Measurements from ENCODE around the gene CLDND1. TPM values are rescaled to one million over a fixed set of nuclear protein-coding genes. Genes with fewer than 3 reads are reported as not detected.
"Not testable (repeated sequence)": the region's sequence is repeated elsewhere in the genome, so short reads cannot be mapped to it uniquely, and the experiment has no call there.

The CLDND1 gene
- total RNA-seq: 67.1 TPM
- long read RNA-seq, transcript CLDND1-201 (5 exons, 2,161 nt): major isoform, 12 of 28 reads
- long read RNA-seq, partial matches to known transcripts: 3 of 28 reads
- long read RNA-seq, other reads (novel, unspliced or antisense): 7 of 28 reads

DNA sequence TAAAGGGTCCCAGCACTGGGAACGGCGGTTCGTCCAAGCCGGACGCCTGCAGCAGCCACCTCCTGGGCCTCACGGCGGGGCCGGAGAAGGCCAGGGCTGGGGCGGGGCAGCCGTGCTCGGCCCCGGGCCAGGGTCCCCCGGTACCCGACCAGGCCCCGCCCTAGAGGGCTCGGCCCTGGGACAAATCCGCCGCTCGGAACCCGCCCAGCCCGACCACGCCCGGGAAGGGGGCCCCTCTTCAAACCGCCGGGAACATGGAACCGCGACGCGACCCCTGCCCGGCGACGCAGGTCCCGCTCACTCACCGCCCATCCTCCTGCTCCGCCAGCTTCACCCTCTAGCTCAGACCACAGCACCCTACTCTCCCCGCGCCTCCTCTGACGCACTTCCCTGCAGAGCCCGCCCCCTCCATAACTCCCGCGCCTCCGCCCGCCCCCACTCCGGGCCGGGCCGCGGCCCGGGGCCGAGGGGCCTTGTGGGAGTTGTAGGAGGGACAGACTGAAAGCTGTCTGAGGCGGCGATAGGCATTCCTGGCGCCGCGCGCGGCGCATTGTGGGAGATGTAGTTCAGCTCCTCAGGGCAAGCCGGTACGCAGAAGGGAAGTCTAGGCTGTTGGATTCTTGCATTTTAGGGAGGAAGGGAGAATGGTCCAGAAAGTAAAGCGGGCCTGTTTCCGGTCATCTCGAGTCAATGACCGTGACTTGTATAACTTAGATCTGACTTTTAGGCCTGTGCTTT is at the start of gene CLDND1:
Gene CLDND1 (minus strand): TSS at position 359 of the 738 bp plus-strand sequence. CDS start 1,478 bp downstream, outside the sequence.
- intact Hi-C loops (cut with DNase I): loop anchor here (2.0 kb wide), 2 partner anchors 70 to 378 kb away; partner anchors contain the start of genes CPOX and DCBLD2
- peak; percentile 99 for DNase-seq (ENCODE audit: missing footprints)
- peak; percentile 100 for ATAC-seq

DNA sequence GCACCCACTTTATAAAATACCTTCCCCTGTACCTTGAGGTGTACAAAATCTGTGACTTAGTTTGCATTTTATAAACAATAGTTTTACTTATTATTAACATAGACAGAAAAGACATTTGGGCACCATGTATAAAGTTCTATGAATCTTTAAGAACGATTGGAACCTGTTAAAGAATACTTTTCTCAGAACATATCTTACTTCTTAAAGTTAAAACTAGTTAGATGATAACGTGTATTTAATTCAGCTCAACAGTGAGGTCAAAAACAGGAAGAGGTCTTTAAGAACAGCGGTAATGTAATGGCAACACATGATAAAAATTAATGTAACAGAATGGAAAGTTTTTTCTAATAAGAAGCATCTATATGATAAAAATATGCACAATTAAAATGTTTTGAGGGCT is 45.7 kb upstream of the CLDND1 start:
- DNase-seq (ENCODE audit: missing footprints) (no peak), ATAC-seq (no peak)
- intact Hi-C loops (cut with DNase I): no loop called here

DNA sequence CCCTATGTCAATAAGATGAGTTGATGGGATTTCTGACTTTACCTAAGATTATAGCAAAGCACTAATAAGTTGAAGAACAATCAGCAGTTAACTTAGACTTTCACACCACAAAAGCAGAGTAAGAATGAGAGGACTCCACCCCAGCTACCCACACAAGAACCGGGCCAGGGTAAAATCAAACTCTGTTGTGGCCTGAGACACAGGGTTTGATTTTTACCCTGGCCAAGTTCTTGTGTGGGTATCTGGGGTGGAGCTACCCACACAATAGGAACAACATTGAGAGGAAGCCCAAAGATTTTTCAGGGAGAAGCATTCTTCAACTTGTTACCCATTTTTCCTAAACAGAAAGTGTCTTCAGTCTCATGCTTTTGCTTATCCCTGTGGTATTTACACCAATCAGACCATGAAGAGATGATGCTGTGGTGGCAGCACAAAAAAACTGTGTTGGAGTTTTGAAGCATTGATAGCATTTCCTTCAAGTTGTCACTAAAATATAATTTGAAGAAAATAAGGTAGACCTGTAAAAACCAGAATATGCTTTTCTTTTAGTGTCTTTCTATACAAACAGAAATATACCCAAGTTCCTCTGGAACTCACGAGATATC is 45.1 kb upstream of the CLDND1 start:
- ATAC-seq (no peak), DNase-seq (ENCODE audit: missing footprints) (no peak)
- intact Hi-C loops (cut with DNase I): no loop called here

DNA sequence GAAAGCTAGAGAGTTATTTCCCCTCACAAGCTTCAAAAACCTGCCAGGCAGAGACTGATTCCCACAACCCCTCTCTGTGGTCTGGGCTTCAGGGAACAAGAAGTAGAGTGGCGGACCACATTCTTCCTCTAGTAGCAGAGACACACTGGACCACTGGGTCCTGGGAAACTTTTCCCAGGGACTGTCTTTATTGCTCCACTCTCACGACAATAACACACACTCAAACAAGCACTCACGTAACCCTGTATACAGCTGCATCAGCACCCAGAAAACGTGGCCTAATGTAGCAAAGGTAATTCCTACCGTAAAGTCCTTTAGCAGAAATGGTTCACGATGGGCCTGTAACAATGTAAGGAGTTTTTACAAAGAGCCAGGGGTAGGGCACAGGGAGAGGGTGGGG is 43.1 kb upstream of the CLDND1 start:
- ATAC-seq (no peak), DNase-seq (ENCODE audit: missing footprints) (no peak)
- intact Hi-C loops (cut with DNase I): no loop called here

DNA sequence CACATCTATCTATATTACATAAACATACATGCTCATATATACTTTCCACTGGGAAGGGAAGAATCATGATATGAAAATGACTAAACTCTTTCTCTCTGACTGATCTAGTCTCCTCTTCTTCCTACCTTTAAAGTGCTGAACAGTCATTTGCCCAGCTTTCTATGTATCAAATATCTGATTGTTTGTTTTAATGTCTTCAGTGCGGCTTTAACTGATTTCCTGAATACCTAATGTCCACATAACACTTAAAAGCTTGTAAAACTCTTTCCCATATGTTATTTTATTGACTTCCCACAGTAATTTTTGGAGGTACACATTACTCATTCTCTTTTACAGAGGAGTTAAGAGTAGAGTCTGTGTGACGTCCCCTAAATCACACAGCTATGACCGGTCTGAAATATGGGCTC is 42.5 kb upstream of the CLDND1 start:
- DNase-seq (ENCODE audit: missing footprints) (no peak), ATAC-seq (no peak)
- intact Hi-C loops (cut with DNase I): no loop called here

DNA sequence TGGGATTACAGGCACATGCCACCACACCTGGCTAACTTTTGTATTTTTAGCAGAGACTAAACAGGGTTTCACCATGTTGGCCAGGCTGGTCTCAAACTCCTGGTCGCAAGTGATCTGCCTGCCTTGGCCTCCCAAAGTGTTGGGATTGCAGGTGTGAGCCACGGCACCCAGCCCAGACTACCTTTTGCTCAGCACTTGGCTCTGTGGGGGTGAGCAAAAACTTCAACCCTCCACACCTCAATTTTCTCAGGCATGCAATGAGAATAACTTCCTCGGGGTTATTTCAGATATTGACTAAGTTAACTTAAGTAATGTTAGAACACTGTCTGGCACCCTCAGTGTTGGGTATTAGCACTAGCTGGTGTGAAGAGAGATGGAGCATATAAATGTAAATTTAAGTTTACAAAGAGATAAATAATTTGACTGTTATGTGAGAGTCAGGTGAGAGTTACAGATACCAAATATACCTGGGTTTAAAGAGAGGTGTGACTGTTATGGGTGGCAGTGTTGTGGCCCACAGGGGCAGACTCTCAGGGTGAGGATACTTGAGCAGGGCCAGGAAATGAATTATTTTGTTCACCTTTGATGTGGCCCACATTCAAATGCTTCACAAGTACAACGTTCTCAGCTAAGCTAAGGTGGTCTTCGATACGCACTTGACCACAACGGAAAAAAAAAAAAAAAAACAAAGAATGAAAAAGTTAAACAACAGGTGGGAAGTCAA is 41.7 kb upstream of the CLDND1 start:
- intact Hi-C loops (cut with DNase I): no loop called here
- ATAC-seq (no peak), DNase-seq (ENCODE audit: missing footprints) (no peak)

DNA sequence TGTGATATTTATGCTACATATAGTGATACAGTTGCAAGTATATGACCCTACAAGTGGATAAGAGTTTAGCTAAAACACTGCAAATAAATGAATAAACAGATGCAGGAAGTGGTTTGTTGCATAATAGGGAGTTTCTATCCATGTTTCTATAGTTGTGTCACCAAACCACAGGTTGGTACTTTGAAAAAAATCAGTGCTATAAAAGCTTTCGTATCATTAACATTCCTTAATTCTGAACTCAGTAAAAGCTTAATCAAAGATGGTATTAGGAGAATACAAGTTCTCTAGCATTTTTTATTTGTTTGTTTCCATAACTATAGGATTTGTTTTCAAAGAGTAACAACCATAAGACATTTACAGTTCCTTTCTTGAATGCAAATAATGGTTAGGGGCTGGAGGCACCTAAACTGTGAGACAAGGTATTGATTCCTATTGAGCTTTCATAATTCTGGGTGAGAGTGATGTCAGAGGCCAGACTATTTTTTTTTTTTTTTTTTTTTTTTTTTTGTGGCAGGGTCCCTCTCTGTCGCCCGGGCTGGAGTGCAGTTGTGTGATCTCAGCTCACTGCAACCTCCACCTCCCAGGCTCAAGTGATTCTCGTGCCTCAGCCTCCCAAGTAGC is 41.1 kb upstream of the CLDND1 start:
- intact Hi-C loops (cut with DNase I): no loop called here
- no peak for ATAC-seq
- DNase-seq (ENCODE audit: missing footprints): no peak

DNA sequence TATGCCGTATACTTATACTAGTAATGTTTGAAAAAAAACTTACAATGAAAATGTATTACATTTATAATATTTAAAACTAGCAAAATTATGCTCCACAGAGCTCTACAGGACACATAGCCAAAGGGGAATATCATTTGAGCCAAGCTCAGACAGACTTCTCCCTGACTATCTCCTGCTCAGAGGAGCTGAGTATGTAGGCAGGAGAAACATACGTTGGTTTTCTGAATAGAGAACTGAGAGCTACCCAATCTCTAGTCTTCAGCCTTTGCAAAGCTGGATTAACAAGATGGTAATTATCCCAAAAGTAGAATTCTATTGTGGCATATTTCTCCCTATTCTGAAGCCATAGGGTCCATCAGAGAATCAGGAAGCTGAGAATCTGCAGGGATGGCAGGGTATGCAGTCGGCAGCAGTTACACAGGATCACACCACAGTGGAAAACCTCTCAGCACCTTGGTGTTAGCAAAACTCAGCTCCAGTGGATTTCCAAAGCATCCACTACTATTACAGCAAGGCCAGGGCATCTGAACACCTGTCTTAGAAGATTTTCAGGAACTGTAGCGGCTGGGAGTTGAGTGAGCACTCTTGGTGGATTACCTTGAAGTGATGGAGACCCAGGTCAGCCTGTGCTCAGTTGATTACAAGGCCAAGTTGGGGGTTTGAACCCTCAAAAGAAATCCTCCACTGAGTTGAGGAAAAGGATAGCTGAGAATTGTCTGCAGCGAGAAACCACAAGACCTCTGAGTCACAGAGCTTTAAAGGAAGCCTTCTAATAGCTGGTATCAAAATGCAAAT is 39.2 kb upstream of the CLDND1 start:
- ATAC-seq (no peak), DNase-seq (ENCODE audit: missing footprints) (no peak)
- intact Hi-C loops (cut with DNase I): no loop called here

DNA sequence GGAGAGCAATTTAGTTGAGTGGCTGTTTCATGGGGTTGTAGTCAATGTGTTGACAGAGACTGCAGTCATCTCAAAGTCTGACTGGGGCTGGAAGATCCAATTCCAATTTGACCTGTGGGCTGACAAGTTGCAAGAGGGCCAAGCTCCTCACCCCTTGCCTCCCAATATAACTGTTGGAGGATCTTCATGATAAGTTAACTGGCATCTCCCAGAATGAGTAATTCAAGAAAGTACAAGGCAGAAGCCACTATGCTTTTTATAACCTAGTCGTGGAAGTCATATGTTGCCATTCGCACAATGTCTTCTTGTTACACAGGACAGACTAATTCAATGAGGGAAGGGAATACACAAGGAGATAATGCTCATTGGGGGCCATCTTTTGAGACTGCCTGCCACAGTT is 38.2 kb upstream of the CLDND1 start:
- ATAC-seq: no peak
- no peak for DNase-seq (ENCODE audit: missing footprints)
- intact Hi-C loops (cut with DNase I): no loop called here

DNA sequence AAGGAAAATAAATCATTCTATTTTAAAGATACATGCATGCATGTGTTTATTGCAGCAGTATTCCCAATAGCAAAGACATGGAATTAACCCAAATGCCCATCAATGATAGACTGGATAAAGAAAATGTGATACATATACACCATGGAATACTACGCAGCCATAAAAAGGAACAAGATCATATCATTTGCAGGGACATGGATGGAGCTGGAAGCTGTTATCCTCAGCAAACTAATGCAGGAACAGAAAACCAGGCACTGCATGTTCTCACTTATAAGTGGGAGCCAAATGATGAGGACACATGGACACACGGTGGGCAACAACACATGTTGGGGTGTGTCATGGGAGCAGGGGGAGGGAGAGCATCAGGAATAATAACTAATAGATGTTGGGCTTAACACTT is 37.1 kb upstream of the CLDND1 start:
- intact Hi-C loops (cut with DNase I): not testable (repeated sequence)

DNA sequence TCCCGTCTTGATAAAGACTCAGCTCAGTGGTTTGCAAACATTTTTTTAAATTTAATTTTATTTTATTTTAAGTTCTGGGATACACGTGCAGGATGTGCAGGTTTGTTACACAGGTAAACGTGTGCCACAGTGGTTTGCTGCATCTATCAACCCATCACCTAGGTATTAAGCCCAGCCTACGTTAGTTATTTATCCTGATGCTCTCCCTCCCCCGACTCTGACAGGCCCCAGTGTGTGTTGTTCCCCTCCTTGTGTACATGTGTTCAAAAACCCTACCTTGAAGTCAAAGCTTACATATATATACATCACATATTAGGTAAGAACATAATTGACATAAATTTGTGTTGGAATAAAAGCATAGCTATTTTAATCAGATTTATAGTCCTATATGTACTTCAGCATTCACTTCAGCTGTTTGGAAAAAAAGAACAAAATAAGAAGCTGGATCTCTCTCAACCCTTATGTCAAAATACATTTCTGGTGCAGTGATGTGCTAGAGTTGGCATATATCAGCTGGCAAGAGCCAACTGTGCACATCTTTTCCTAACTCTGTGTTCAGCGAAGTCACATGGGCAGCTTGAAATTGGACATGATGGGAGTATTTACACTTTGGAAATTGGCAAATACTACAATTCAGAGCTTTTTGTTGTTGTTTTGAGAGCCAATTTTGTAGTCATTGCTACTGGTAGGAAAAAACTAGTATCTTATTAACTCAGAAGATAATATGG is 35.6 kb upstream of the CLDND1 start:
- no peak for DNase-seq (ENCODE audit: missing footprints)

More for the DNA sequence above, 37.1 kb upstream of the CLDND1 start:
- not testable (repeated sequence) for DNase-seq (ENCODE audit: missing footprints); ATAC-seq

DNA sequence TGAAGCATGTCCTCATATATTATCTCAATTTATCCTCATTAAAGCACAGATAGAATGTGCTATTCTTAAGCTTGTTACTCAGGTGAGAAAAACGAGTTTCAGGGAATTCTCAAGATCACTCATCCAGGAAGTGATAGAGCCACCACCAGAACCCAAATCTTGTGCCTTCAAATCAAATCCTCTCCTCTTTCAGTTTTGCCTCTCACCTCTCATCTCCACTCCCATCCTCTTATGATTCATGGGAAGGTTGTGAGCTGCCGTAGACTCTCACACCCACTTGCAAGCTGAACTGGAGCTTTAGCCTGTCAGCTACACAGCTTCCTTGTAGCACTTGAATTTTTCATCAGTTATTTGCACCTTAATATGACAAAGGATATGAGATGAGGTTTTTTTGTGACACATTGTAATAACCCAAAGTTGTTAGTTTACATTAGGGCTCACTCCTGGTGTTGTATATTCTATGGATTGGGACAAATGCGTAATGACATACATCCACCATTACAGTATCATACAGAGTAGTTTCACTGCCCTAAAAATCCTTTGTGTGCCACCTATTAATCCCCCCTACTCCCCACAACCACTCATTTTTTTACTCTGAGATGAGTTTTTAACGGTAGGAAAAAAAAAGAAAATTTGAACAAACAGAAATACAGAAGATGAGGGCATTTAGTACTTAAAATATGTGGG is 34.8 kb upstream of the CLDND1 start:
- intact Hi-C loops (cut with DNase I): no loop called here
- DNase-seq (ENCODE audit: missing footprints): no peak
- no peak for ATAC-seq

More for the DNA sequence above, 35.6 kb upstream of the CLDND1 start:
- intact Hi-C loops (cut with DNase I): no loop called here
- no peak for ATAC-seq

DNA sequence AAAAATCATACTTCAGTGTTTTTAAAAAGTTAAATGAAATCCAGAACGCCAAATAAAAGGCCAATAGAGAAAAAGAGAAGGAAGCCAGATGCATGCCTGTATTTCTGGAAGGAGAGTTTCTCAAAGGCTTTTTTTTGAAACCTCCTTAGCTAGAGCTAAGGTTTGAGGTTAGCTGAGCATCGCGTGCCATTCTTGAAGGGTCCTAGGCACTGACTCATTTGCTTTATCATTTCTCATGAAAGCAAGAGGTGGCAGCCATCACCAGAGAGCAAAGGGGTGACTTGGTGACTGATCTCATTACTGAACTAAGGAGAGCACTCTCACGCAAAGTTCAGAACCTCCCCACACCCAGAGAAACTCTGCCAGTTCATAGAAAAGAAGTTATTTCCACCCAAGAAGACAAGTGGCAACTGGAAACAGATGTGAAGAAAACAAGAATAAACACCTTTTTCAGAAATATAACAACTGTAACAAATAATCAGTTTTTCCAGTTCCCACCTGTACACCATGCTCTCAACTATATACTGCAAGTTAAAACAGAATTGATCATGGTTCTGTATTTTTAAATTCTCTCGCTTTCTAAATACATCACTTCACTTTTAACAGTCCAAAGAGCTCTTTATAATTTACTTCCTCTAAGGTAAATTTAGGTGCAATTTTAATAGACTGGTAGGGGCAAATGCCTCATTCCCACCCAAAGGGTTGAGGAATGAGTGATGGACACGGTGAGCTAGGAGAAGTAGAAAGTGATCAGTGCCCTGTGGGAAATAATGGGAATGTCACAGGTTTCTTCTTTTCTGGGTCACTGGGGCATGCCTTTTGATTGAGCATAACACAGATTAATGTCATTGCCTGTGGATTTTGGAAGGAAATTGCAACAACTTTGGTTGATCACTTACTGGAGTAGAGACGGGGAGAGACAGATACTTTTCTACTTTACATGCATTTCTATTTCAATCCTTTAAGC is 33.7 kb upstream of the CLDND1 start:
- intact Hi-C loops (cut with DNase I): no loop called here
- ATAC-seq: no peak
- no peak for DNase-seq (ENCODE audit: missing footprints)

DNA sequence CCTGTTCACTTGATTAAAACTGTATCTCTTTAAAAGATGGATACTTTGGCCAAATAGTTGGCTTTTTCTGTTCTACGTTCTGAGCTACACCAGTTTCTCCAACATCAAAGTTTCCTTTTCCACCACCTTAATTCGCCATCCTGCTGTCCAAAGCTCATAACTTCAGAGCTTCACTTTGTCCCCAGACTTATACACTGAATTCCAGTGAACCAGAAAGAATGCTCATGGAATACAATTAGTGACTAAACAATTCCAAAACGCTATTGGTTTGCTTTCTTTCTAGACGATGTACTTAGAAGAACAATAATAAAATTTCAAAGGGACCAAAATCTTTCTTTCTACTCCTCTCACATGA is 32.3 kb upstream of the CLDND1 start:
- intact Hi-C loops (cut with DNase I): no loop called here
- no peak for ATAC-seq
- DNase-seq (ENCODE audit: missing footprints): no peak

DNA sequence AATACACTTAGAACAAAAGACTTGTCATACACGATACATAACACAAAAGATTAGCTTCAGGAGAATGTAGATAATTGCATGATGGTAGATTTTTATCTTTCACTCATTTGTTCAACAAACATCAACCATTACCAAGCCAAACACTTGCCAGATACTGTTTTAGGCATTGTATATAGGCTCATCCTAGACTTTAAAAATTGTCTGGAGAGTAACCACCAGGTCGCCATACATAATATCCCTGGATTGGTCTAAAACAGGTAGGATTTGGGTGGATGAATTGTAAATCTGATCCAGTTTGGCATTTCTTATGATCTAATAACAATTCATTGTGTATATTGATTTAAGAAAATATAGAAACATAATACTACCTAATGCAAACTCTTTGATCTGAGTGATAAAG is 31.9 kb upstream of the CLDND1 start:
- no peak for ATAC-seq
- DNase-seq (ENCODE audit: missing footprints): no peak
- intact Hi-C loops (cut with DNase I): no loop called here

DNA sequence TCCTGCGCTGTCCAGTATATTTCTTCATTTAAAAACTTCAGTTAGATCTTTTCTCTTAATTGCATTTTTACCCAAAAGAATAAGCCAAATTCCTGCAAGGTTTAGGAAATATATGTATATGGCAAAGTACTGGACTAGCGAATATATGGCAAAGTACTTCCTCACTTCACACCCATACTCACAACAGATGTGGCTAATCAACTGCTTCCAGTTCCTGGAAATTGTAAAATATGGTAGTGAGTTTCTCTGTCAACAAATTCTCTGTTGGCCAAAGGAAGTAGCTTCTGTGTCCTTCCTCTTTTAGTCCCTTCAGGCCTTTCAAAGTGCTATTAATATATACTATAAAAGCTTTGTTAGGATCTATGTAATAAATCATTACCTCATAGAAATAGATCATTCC is 31.1 kb upstream of the CLDND1 start:
- no peak for DNase-seq (ENCODE audit: missing footprints)
- intact Hi-C loops (cut with DNase I): no loop called here
- peak; percentile 31 for ATAC-seq

Data from Right ventricle myocardium inferior (tissue), 1 donor.